NCI-H1105 (cell line): ENCODE measurements around the gene PTAR1.
A peak's percentile ranks its signal among the peaks of the same experiment; 100 is the strongest.

ENCODE experiments used
- DNase-seq: peaks from one replicate; lab custom pipeline; 2025; lab: John Stamatoyannopoulos, UW

The PTAR1 gene

GRCh38 chr9:69674112-69674685 is 85.6 kb downstream of the PTAR1 start:
- no peak for DNase-seq

GRCh38 chr9:69673311-69673640 is 86.5 kb downstream of the PTAR1 start:
- DNase-seq: no peak

- DNase-seq: peak; percentile 78
Measured at GRCh38 chr9:69672596-69673310, 87.1 kb downstream of the PTAR1 start.

GRCh38 chr9:69671879-69672595 is 87.8 kb downstream of the PTAR1 start, which contains the start of gene APBA1:
Gene APBA1 (minus strand): TSS chr9:69672371.
- DNase-seq: peak; percentile 61

GRCh38 chr9:69671311-69671878 is 88.4 kb downstream of the PTAR1 start:
- no peak for DNase-seq

DNA sequence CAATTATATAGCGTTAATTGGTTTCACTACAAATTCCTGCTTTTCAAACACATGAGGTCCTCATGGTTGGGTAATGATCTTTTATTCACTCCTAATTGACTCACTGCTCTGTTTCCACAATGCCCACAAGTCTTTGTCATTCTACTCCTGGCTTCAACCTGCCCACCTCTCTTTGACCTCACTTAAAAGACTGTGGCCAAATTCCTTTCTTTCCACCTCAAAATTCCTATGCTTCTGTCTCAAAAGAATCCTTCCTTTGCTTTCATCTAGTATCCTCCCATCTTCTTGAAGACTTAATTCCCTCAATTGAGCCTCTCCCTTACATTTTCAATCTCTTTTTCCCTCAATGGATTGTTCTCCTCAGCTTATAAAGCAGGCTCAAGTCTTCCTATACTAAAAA is 92.5 kb downstream of the PTAR1 start:
- DNase-seq: no peak

DNA sequence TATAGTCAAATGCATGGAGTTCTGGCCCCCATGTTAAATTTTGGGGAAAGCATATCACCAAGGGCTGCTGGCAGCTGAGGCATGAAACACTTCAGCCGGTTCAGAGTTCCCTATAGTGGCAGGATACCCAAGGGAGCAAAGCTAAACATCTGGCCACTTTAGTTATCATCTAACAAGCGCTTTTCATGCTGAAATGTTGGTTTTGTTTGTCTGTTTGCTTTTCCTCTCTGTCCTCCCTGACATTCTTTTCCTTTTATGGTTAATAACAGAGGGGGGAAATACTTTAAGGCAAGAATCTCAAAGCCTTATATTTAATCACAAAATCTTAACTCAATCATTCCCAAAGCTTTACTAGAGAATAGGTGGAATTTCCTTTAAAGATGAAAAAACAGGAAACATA is 99.5 kb downstream of the PTAR1 start:
- no peak for DNase-seq
